Gastroesophageal sphincter (tissue), 3 donors: Measurements from ENCODE around the gene APP.

Source experiments
- EP300 ChIP-seq: sonication (generic); formaldehyde crosslinking; IDR thresholded peaks from one replicate; pipeline ENCODE4 v1.6.1; 2017; ENCODE audit warnings: antibody characterized with exemption, mild to moderate bottlenecking
- POLR2A ChIP-seq, 2 donors: fragments of 450-650 bp; IDR thresholded peaks; one replicate each; pipeline ENCODE4 v1.6.1; 2017; ENCODE audit warnings: antibody characterized with exemption in 2 of 2, mild to moderate bottlenecking in 2 of 2, moderate library complexity in 1 of 2
- POLR2AphosphoS5 ChIP-seq: sonication (generic); formaldehyde crosslinking; IDR thresholded peaks from one replicate; pipeline ENCODE4 v1.6.1; 2017; ENCODE audit warnings: antibody characterized with exemption
- TF ChIP-seq, protein P1 (sequence below), 4 experiments: fragments of 200-600 bp in 2 of 4; fragments of 450-650 bp in 2 of 4; sonication (generic) in 1 of 4; IDR thresholded peaks; one replicate each; pipeline ENCODE4 v1.5.1; 2017 to 2019; ENCODE audit warnings: antibody characterized with exemption in 4 of 4, mild to moderate bottlenecking in 2 of 4, moderate library complexity in 2 of 4

- TF ChIP-seq POLR2A (IDR thresholded peaks at IDR 0.05) = no peak
- TF ChIP-seq, protein P1, sequence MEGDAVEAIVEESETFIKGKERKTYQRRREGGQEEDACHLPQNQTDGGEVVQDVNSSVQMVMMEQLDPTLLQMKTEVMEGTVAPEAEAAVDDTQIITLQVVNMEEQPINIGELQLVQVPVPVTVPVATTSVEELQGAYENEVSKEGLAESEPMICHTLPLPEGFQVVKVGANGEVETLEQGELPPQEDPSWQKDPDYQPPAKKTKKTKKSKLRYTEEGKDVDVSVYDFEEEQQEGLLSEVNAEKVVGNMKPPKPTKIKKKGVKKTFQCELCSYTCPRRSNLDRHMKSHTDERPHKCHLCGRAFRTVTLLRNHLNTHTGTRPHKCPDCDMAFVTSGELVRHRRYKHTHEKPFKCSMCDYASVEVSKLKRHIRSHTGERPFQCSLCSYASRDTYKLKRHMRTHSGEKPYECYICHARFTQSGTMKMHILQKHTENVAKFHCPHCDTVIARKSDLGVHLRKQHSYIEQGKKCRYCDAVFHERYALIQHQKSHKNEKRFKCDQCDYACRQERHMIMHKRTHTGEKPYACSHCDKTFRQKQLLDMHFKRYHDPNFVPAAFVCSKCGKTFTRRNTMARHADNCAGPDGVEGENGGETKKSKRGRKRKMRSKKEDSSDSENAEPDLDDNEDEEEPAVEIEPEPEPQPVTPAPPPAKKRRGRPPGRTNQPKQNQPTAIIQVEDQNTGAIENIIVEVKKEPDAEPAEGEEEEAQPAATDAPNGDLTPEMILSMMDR (IDR thresholded peaks at IDR 0.05) = no peak
- no peak for TF ChIP-seq EP300
- TF ChIP-seq POLR2AphosphoS5 = no peak
These were observed 258.2 kb downstream of the APP start for GRCh38 chr21:25912402-25912746.
